ENCODE data around the gene ZNF532.
"Not testable (repeated sequence)": the region's sequence is repeated elsewhere in the genome, so short reads cannot be mapped to it uniquely, and the experiment has no call there.

ZNF532 gene

GRCh38 chr18:59011786-59012185, 147.1 kb downstream of the ZNF532 start:
- DNase-seq: no peak

DNA sequence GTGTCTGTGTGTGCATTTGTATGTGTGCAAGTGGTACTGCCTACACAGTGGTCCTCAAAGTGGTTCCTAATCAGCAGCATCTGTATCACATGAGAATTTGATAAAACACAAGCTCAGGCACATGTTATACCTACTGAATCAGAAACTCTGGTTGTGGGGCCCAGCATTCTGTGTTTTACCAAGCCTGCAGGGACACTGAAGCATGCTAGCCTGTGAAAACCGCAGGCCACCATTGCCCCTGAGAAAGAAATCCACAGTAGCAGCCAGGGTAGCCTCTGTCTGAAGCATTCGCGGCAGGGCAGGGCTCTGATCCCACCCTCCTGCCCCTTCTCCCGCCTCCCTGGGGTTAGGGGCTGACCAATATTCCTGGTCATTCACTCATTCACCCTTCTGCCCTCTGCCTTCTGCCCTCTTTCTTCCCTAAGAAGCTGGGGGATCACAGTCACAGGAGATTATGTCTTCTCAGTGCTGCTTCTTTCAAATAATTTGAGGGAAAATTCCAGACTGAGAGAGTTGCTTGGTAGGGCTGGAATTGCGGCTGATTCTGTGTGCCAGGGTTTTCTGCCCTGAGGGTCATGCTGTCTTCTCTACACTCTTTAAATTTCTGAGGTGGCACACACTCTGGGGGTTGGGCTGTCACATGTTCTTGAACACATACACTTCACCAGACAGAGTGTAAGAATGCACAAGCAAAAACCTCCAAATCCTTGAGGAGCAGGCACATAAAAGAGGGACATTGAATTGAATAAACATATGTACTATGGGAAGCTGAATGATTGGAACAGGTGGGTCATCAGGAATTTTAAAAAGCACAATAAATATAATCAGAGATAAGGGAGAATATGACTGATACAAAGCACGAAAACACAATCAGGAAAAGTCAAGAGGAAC, 148.4 kb downstream of the ZNF532 start:
- no peak for DNase-seq

DNA sequence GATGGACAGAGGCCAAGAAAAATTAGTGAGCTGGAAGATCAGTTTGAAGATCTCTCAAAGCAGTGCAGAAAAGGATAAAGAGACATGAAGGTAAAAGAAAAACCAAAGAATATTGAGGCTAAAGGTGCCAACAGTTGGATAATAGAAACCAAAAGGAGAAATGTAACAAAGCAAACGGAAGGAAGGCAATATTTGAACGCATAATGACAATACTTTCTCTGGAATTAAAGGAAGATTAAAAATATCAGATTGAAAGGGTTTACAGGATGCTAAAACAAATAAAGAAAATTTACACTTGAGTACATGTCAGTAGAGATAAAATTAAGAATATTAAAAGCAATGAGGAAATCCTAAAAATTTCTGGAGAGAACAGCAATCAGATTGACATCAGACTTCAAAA, 149.1 kb downstream of the ZNF532 start:
- DNase-seq: no peak

- DNase-seq: no peak
Observed at GRCh38 chr18:59015531-59016152, 151.0 kb downstream of the ZNF532 start.

- DNase-seq: peak; percentile 64
Observed at GRCh38 chr18:59021500-59021899, 156.8 kb downstream of the ZNF532 start.

DNA sequence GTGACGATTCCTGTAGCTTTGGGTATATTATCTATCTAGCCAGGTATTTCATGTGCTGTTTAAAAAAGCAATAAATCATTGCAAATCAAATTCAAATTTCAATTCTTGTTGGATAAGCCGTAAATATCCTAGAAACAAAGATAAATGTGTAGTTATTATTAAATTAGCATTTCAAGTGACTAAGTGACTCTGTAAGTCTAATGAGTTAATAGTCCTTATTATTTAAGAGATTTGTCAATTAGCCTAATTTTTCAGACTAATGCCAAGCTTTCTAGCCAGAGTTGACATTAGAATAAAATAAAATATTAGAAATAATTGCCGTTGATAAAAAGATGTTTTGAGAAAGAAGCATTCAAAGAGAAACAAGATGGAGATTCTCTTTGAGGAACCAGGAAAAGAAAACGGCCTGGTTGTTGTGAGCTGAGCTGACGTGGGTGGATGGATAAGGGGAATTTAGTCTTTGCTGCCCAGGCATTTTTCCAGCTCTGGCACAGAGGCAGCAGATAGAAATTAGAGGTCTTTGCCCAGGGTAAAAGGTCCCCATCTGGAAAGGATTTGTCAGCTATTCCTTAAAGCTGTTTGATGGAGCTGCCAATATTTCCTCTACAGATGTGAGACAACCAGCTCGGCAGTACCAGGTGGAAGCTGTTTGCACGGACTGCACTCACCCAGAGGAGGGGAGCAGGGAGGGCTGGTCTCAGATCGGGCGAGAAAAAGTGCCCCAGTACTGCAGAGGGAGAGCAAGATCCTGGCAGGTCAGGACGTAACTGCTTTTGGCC, 157.7 kb downstream of the ZNF532 start:
- DNase-seq: peak; percentile 28

GRCh38 chr18:59024829-59025228, 160.2 kb downstream of the ZNF532 start:
- no peak for DNase-seq

- DNase-seq: not testable (repeated sequence)
Observed at GRCh38 chr18:59025532-59025931, 160.9 kb downstream of the ZNF532 start.

DNA sequence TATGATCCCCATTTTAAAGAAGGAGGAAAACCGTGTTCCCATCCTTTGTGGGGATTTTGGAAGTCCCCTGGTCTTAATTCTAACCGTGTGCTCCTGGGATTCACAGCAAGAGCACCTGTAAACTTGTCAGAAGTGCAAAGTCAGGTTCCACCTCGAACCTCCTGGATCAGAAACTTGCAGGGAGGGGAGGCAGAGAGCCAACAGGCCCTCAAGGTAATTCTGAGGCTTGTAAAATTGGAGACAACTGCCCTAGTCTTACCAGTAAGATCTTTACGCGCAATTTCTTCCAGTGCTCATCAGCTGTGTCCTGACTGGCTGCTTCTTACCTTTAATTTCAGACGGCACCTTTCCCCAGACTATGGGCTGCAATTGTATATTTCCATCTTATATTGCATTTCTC, 161.7 kb downstream of the ZNF532 start:
- no peak for DNase-seq

GRCh38 chr18:59026831-59027410, 162.2 kb downstream of the ZNF532 start:
- no peak for DNase-seq

- no peak for DNase-seq
Observed at GRCh38 chr18:59029663-59030429, 165.2 kb downstream of the ZNF532 start.

DNA sequence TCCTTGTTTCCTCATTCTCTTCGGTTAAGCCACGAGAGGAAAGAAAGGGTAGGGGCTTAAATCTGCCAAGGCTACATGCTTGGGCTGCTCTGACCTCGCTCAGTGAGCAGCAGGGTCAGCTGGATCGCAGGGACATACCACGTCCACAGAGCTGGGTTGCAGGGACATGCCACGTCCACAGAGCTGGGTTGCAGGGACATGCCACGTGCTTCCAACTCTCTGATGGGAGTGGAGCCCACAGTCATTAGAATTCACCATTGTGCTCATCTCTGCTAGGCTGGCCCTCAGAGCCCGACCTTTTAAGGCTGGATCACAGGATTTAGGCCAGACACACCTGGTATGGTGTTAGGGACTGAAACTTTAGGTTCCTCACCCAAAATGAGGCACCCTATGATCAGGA, 167.6 kb downstream of the ZNF532 start:
- DNase-seq: no peak

- no peak for DNase-seq
Observed at GRCh38 chr18:59033359-59033758, 168.7 kb downstream of the ZNF532 start.

DNA sequence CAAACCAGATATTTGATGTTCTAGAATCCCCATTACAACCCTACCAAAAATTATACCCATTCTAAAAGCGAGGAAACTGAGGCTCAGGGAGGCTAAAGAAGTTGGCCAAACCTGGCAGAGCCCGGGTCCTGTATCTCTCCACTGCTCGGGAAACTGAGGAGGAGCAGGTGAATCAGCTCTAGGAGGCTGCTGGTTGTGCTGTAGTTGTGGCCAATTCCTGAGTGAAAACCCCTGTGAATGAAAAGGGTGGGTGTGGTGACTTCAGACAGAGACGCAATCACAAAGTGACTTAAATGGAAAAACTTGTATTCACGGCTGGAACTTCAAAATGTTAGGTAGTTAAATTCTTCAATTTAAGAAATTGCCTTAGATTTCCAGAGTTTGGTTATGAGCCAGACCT, 169.3 kb downstream of the ZNF532 start:
- no peak for DNase-seq

DNA sequence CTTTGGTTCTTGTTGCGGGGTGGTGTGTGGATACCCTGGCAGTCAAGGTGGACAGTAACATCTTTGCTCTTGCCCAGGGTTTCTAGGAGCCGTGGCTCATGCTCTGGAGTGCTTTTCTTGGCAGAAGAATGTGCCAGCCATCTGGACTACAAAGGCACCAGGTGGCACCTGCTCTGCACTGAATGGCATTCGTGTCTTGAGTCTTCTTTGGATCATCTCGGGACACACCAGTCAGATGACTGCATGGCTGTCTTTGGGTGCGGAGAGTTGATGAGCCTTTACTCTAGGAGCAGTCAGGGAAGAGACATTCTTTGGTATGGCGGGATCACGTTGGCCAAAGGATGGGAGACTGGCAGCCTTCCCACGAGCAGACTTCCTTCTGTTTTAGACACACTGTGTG, 170.9 kb downstream of the ZNF532 start:
- DNase-seq: no peak

Data from NCI-H510A (cell line).